ENCODE measurements around the gene LBR. TPM values are rescaled to one million over a fixed set of nuclear protein-coding genes. Genes with fewer than 3 reads are reported as not detected.

LBR gene
- 100 to 1,000 TPM in 1 of 4 donors, 10 to 100 TPM in 3; 82.3 to 157 (median 85.1) TPM for total RNA-seq

DNA sequence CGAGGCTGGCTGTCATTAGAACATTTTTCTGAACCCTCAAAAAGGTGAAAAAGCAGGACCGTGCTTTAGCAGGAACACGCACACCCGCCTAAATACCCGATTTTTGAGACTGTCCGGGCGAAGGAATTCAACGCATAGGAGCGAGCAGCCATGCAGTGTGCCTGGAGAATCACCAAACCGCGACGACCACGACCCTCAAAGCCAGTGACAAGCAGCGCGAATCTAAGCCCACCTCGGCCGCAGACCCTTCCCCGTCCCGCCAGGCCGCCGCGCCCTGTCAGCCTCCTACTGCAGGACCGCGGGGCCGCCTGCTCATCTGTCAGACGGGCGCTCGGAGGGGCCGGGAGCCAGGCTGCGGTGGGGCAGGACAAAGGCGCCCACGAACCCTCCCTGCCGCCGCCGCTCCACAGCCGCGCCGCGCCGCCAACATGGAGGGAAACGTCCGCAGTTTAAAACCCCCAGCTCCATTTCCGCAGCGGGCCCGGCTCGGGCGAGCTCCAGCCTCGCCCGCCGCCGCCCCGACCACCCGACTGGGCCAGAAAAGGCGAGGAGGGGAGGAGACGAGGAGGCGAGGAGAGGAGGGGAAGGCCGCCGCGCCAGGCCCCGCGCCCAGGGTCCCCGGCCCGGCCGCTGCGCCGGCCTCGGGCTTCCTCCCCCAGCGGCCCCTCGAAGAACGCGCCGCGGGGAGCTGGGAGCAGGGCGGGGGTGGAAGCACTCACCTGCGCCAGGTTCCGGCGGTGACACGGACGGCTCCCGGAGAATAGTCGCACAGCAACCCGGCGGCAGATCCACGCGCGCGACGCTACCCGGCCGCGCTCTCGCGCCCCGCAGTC lies at the start of gene LBR:
Gene LBR (minus strand): TSS at position 804 of the 833 bp plus-strand sequence. CDS start 3,963 bp downstream, outside the sequence.
- Histone ChIP-seq H3K9me3 (no peaks in the 10 kb centered on the region), H3K27ac (replicated peaks in 1 of 4) (peak within 1 kb of the TSS; percentile 93 to 98 (median 96)), H3K36me3 (peaks cover 0 to 4% (median under 1%) of the 10 kb centered on the region in 4 donors), H3K4me3 (peak within 1 kb of the TSS; percentile 83 to 98 (median 94)), H3K4me1 (peaks cover 30 to 54% (median 49%) of the 10 kb centered on the region in 4 donors), H3K27me3 (no peaks in the 10 kb centered on the region)
- intact Hi-C loops (cut with DNase I) = no loop called here
- TF ChIP-seq EP300 (IDR thresholded peaks at IDR 0.05) = no peak
- TF ChIP-seq POLR2A (IDR thresholded peaks at IDR 0.05; ENCODE audit: low read depth) = peak; percentile 77
- TF ChIP-seq POLR2AphosphoS5 (IDR thresholded peaks at IDR 0.05) = peak in 1 of 2 donors; percentile 86
- no peak for TF ChIP-seq CTCF (IDR thresholded peaks at IDR 0.05)
- WGBS = 0% methylated on average over 7 of the region's 94 CpGs
- no peak for DNase-seq (ENCODE audit: extremely low spot score)

- Histone ChIP-seq H3K4me1 (peaks cover 4 to 38% (median 31%) of the 10 kb centered on the region in 4 donors), H3K27ac (replicated peaks in 1 of 4) (no peak overlapping the region), H3K9me3 (no peaks in the 10 kb centered on the region), H3K36me3 (no peaks in the 10 kb centered on the region), H3K27me3 (no peaks in the 10 kb centered on the region), H3K4me3 (no peak overlapping the region)
- no peak for DNase-seq (ENCODE audit: extremely low spot score)
- intact Hi-C loops (cut with DNase I) = no loop called here
- WGBS = 85% methylated on average over 6 of the region's 6 CpGs
- TF ChIP-seq POLR2A (IDR thresholded peaks at IDR 0.05; ENCODE audit: low read depth) (no peak), POLR2AphosphoS5 (IDR thresholded peaks at IDR 0.05) (no peak), CTCF (IDR thresholded peaks at IDR 0.05) (no peak), EP300 (IDR thresholded peaks at IDR 0.05) (no peak)
These were observed 49.6 kb upstream of the LBR start for GRCh38 chr1:225477296-225477911.

GRCh38 chr1:225476538-225476988 lies 48.7 kb upstream of the LBR start:
- Histone ChIP-seq H3K36me3 (no peaks in the 10 kb centered on the region), H3K9me3 (no peaks in the 10 kb centered on the region), H3K27me3 (no peaks in the 10 kb centered on the region), H3K4me1 (peaks cover 4 to 30% (median 23%) of the 10 kb centered on the region in 4 donors), H3K4me3 (no peak overlapping the region), H3K27ac (replicated peaks in 1 of 4) (no peak overlapping the region)
- no peak for TF ChIP-seq EP300 (IDR thresholded peaks at IDR 0.05)
- TF ChIP-seq POLR2A (IDR thresholded peaks at IDR 0.05; ENCODE audit: low read depth) = no peak
- no peak for TF ChIP-seq CTCF (IDR thresholded peaks at IDR 0.05)
- no peak for TF ChIP-seq POLR2AphosphoS5 (IDR thresholded peaks at IDR 0.05)
- DNase-seq (ENCODE audit: extremely low spot score) = no peak
- WGBS = 67% methylated on average over 5 of the region's 5 CpGs
- intact Hi-C loops (cut with DNase I) = no loop called here

DNA sequence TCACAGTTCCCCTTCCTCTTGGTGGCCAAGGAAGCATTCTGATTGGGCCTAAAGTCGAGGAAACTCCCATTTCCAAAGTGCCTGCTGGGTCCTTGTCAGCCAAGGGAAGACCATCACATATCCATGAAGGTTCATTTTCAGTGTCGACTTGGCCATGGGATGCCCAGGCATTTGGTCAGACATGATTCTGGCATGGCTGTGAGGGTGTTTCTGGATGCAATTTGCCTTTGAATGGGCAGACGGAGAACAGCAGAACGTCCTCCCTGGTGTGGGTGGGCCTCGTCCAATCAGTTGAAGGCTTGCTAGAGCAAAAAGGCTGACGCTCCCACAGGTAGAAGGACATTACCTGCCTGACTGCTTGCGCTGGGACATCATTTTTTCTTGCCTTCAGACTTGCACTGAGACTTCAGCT lies 48.3 kb upstream of the LBR start:
- H3K27ac ChIP-seq (replicated peaks in 1 of 4) = no peak overlapping the region

More for the DNA sequence above, 48.3 kb upstream of the LBR start:
- 97% methylated on average over 7 of the region's 7 CpGs for WGBS
- H3K4me1 ChIP-seq = peaks cover 4 to 29% (median 18%) of the 10 kb centered on the region in 4 donors
- TF ChIP-seq CTCF (IDR thresholded peaks at IDR 0.05) (no peak), POLR2A (IDR thresholded peaks at IDR 0.05; ENCODE audit: low read depth) (no peak), POLR2AphosphoS5 (IDR thresholded peaks at IDR 0.05) (no peak), EP300 (IDR thresholded peaks at IDR 0.05) (no peak)
- no peaks in the 10 kb centered on the region for H3K36me3 ChIP-seq
- DNase-seq (ENCODE audit: extremely low spot score) = peak; percentile 60
- no peaks in the 10 kb centered on the region for H3K9me3 ChIP-seq
- intact Hi-C loops (cut with DNase I) = no loop called here
- no peak overlapping the region for H3K4me3 ChIP-seq
- no peaks in the 10 kb centered on the region for H3K27me3 ChIP-seq

All from esophagus muscularis mucosa (tissue), 4 donors.